ENCODE measurements around the gene PNPO.

GRCh38 chr17:47905221-47905733 lies 36.1 kb upstream of the PNPO start:
- TF ChIP-seq CTCF (IDR thresholded peaks at IDR 0.05) (no peak), POLR2AphosphoS5 (IDR thresholded peaks at IDR 0.05) (peak in 1 of 3 donors; percentile 6), POLR2A (IDR thresholded peaks at IDR 0.05) (no peak)
